Caco-2 (cell line): ENCODE data around the gene TOMM40. TPM values are rescaled to one million over a fixed set of nuclear protein-coding genes. Genes with fewer than 3 reads are reported as not detected.

ENCODE experiments used
- BruUV-seq: library from RNA; stranded (reverse); fragments of 400-500 nt; replicated peaks from 2 replicates; lab custom pipeline; 2021; lab: Mats Ljungman, UMichigan
- CTCF ChIA-PET: fragments of 300-600 bp; sonication (Branson Sonifier 250); formaldehyde crosslinking; loops from one replicate; lab custom pipeline; 2022; ENCODE audit warnings: antibody characterized with exemption; lab: Charles Lee
- POLR2A ChIA-PET: fragments of 300-600 bp; sonication (Branson Sonifier 250); formaldehyde crosslinking; loops from one replicate; lab custom pipeline; 2022; ENCODE audit warnings: antibody characterized with exemption; lab: Charles Lee
- DNase-seq, 2 experiments: peaks; one replicate each; pipeline versions ENCODE4 v3.0.0 to v3.0.0-alpha.2; 2020 to 2022
- H3K27me3 ChIP-seq: replicated peaks from 2 replicates; pipeline ENCODE4 v1.6.0; 2011; ENCODE audit warnings: low read length; ENCODE audit not compliant: control insufficient read depth, insufficient read depth
- H3K36me3 ChIP-seq: 2 replicates; pipeline ENCODE4 v1.5.1; 2011; ENCODE audit warnings: low read length; ENCODE audit not compliant: control insufficient read depth, insufficient read depth
- H3K4me1 ChIP-seq: fragments of 250-450 bp; sonication (Bioruptor Pico); 2 replicates; pipeline ENCODE4 v1.5.1; 2020; ENCODE audit warnings: mild to moderate bottlenecking
- H3K4me3 ChIP-seq: 2 replicates; pipeline ENCODE4 v1.5.1; 2011; ENCODE audit warnings: low read depth, mild to moderate bottlenecking, control low read depth, low read length
- H3K9me3 ChIP-seq: fragments of 250-450 bp; sonication (Bioruptor Pico); 2 replicates; pipeline ENCODE4 v1.5.1; 2020; ENCODE audit warnings: mild to moderate bottlenecking, moderate library complexity
- H3K27ac Mint-ChIP-seq: one replicate; pipeline ENCODE4 v1.8.0; 2022; ENCODE audit warnings: mixed read lengths; ENCODE audit not compliant: unreplicated experiment
- H3K27me3 Mint-ChIP-seq: one replicate; pipeline ENCODE4 v1.8.0; 2022; ENCODE audit warnings: mixed read lengths; ENCODE audit not compliant: insufficient read depth, unreplicated experiment
- H3K36me3 Mint-ChIP-seq: one replicate; pipeline ENCODE4 v1.8.0; 2022; ENCODE audit warnings: mild to moderate bottlenecking, mixed read lengths; ENCODE audit not compliant: insufficient read depth, unreplicated experiment
- H3K4me1 Mint-ChIP-seq: one replicate; pipeline ENCODE4 v1.8.0; 2022; ENCODE audit warnings: low read depth, mixed read lengths; ENCODE audit not compliant: unreplicated experiment
- H3K4me3 Mint-ChIP-seq: one replicate; pipeline ENCODE4 v1.8.0; 2022; ENCODE audit warnings: mild to moderate bottlenecking, moderate library complexity, mixed read lengths; ENCODE audit not compliant: unreplicated experiment
- H3K9me3 Mint-ChIP-seq: one replicate; pipeline ENCODE4 v1.8.0; 2022; ENCODE audit warnings: mixed read lengths; ENCODE audit not compliant: unreplicated experiment
- CTCF ChIP-seq, 2 experiments: fragments of 200-600 bp in 1 of 2; IDR thresholded peaks; 1 replicate in 1 of 2; 2 replicates in 1 of 2; pipeline versions ENCODE4 v1.5.1 to v1.8.0; 2011 to 2022; ENCODE audit warnings: antibody characterized with exemption in 1 of 2, control low read depth in 1 of 2, inconsistent platforms in 1 of 2, low read depth in 1 of 2, low read length in 1 of 2, mild to moderate bottlenecking in 1 of 2, moderate library complexity in 1 of 2; ENCODE audit not compliant: insufficient read depth in 1 of 2, severe bottlenecking in 1 of 2, unreplicated experiment in 1 of 2
- intact Hi-C: fragments of 100-400 bp; cut with micrococcal nuclease; formaldehyde crosslinking; loops from one replicate; pipeline ENCODE4 v1.10.0; 2022; ENCODE audit not compliant: unreplicated experiment
- total RNA-seq: library from RNA; stranded (reverse); gene quantifications from 2 replicates; pipeline ENCODE4 v1.2.3, GENCODE V29; 2022

Gene TOMM40
- total RNA-seq, 1 experiment from 2014 or later = 205 TPM

GRCh38 chr19:44867578-44867977 lies 23.5 kb upstream of the TOMM40 start:
- H3K27me3 Mint-ChIP-seq = no peaks in the 10 kb centered on the region
- Histone ChIP-seq H3K4me3 (no peak overlapping the region), H3K27me3 (no peaks in the 10 kb centered on the region), H3K36me3 (peaks cover 17% of the 10 kb centered on the region), H3K4me1 (peaks cover 8% of the 10 kb centered on the region; the same call in 1 of the 2 replicates), H3K9me3 (no peaks in the 10 kb centered on the region; the same call in 1 of the 2 replicates)
- ChIA-PET POLR2A (no interaction called here), CTCF (interaction anchor here (0.6 kb wide), 1 partner anchor 26 kb away, joined by 3 read pairs; no protein-coding TSS in a partner anchor)
- intact Hi-C loops = no loop called here
- peaks cover 94% of the 10 kb centered on the region for H3K36me3 Mint-ChIP-seq
- BruUV-seq = no TSS peak
- no peak for TF ChIP-seq CTCF (IDR thresholded peaks at IDR 0.05; ENCODE audit: insufficient read depth in 1 of 2, low read depth in 1 of 2, low read length in 1 of 2, severe bottlenecking in 1 of 2, unreplicated experiment in 1 of 2)
- no peak for DNase-seq
- H3K4me1 Mint-ChIP-seq = peaks cover 18% of the 10 kb centered on the region
- H3K9me3 Mint-ChIP-seq = no peaks in the 10 kb centered on the region
- H3K27ac Mint-ChIP-seq = no peak overlapping the region
- no peak overlapping the region for H3K4me3 Mint-ChIP-seq

- intact Hi-C loops = no loop called here
- Histone ChIP-seq H3K36me3 (peaks cover 21% of the 10 kb centered on the region), H3K9me3 (no peaks in the 10 kb centered on the region; the same call in 1 of the 2 replicates), H3K4me1 (peaks cover 8% of the 10 kb centered on the region; the same call in 1 of the 2 replicates), H3K27me3 (no peaks in the 10 kb centered on the region), H3K4me3 (no peak overlapping the region)
- Mint-ChIP-seq H3K27me3 (no peaks in the 10 kb centered on the region), H3K36me3 (peaks cover 98% of the 10 kb centered on the region), H3K4me3 (no peak overlapping the region), H3K9me3 (no peaks in the 10 kb centered on the region), H3K4me1 (peaks cover 24% of the 10 kb centered on the region), H3K27ac (peak overlapping the region; percentile 11)
- ChIA-PET CTCF (interaction anchor here (0.6 kb wide), 1 partner anchor 201 kb away, joined by 3 read pairs; no protein-coding TSS in a partner anchor), POLR2A (interaction anchor here (0.7 kb wide), 1 partner anchor 14 kb away, joined by 4 read pairs; no protein-coding TSS in a partner anchor)
- BruUV-seq = no TSS peak
- TF ChIP-seq CTCF (IDR thresholded peaks at IDR 0.05; ENCODE audit: insufficient read depth in 1 of 2, low read depth in 1 of 2, low read length in 1 of 2, severe bottlenecking in 1 of 2, unreplicated experiment in 1 of 2) = no peak
- DNase-seq = no peak
These were observed 21.2 kb upstream of the TOMM40 start for GRCh38 chr19:44869733-44870470.

GRCh38 chr19:44871809-44872208 lies 19.2 kb upstream of the TOMM40 start:
- BruUV-seq = no TSS peak
- Mint-ChIP-seq H3K36me3 (peaks cover 98% of the 10 kb centered on the region), H3K4me1 (peaks cover 17% of the 10 kb centered on the region), H3K9me3 (no peaks in the 10 kb centered on the region), H3K27me3 (no peaks in the 10 kb centered on the region), H3K4me3 (no peak overlapping the region), H3K27ac (no peak overlapping the region)
- no peak for DNase-seq
- no peak for TF ChIP-seq CTCF (IDR thresholded peaks at IDR 0.05; ENCODE audit: insufficient read depth in 1 of 2, low read depth in 1 of 2, low read length in 1 of 2, severe bottlenecking in 1 of 2, unreplicated experiment in 1 of 2)
- Histone ChIP-seq H3K9me3 (no peaks in the 10 kb centered on the region; the same call in 1 of the 2 replicates), H3K4me1 (peaks cover 8% of the 10 kb centered on the region; the same call in 1 of the 2 replicates), H3K27me3 (no peaks in the 10 kb centered on the region), H3K36me3 (peaks cover 16% of the 10 kb centered on the region), H3K4me3 (no peak overlapping the region)
- POLR2A ChIA-PET = no interaction called here
- intact Hi-C loops = no loop called here
- CTCF ChIA-PET = no interaction called here
